BJ (cell line): ENCODE measurements around the gene IGLON5. TPM values are rescaled to one million over a fixed set of nuclear protein-coding genes. Genes with fewer than 3 reads are reported as not detected.

Experiments used
- CTCF ChIA-PET: fragments of 350-600 bp; formaldehyde crosslinking; extraction: SDS; loops from one replicate; lab custom pipeline; 2021; ENCODE audit warnings: antibody characterized with exemption, inconsistent platforms; lab: Yijun Ruan, JAX
- POLR2A ChIA-PET: fragments of 300-600 bp; sonication (Branson Sonifier 250); formaldehyde crosslinking; extraction: SDS; loops from one replicate; lab custom pipeline; 2021; ENCODE audit warnings: antibody characterized with exemption; lab: Charles Lee
- DNase-seq: peaks from one replicate; pipeline ENCODE4 v3.0.0-alpha.2; 2011; ENCODE audit warnings: low read depth
- H3K27me3 ChIP-seq: 2 replicates; pipeline ENCODE4 v1.6.0; 2011; ENCODE audit warnings: low read length; ENCODE audit not compliant: control insufficient read depth, insufficient read depth
- H3K36me3 ChIP-seq: 2 replicates; pipeline ENCODE4 v1.5.1; 2011; ENCODE audit warnings: low read length; ENCODE audit not compliant: control insufficient read depth, insufficient read depth
- H3K4me3 ChIP-seq: 2 replicates; pipeline ENCODE4 v1.5.1; 2011; ENCODE audit warnings: low read depth, mild to moderate bottlenecking, control low read depth, low read length
- CTCF ChIP-seq: IDR thresholded peaks from 2 replicates; pipeline ENCODE4 v1.5.1; 2011; ENCODE audit warnings: low read depth, mild to moderate bottlenecking, control low read depth, inconsistent platforms, low read length, moderate library complexity; ENCODE audit not compliant: insufficient read depth
- polyA plus RNA-seq: library from polyadenylated mRNA; depleted of rRNA; stranded (reverse); fragments of >200 nt; gene quantifications from 2 replicates; pipeline ENCODE4 v1.2.3, GENCODE V29; 2011

Gene IGLON5
- polyA plus RNA-seq, 1 experiment, result not detected

- DNase-seq, result no peak
- ChIA-PET POLR2A (no interaction called here), CTCF (interaction anchor here (0.6 to 1.7 kb wide), 13 partner anchors 13 to 177 kb away, joined by 3 to 7 read pairs (median 3); partner anchors contain the start of gene CLDND2)
- H3K36me3 ChIP-seq, result no peaks in the 10 kb centered on the region
- peak overlapping the region; percentile 65 for H3K4me3 ChIP-seq
- no peaks in the 10 kb centered on the region for H3K27me3 ChIP-seq
- peak; percentile 89 for TF ChIP-seq CTCF
Measured at GRCh38 chr19:51338563-51339312, 27.3 kb downstream of the IGLON5 start.

- CTCF ChIA-PET, result interaction anchor here (0.6 to 1.7 kb wide), 8 partner anchors 26 to 176 kb away, joined by 3 to 6 read pairs (median 4); partner anchors contain the start of gene CLDND2
- no peaks in the 10 kb centered on the region for H3K27me3 ChIP-seq
- no peaks in the 10 kb centered on the region for H3K36me3 ChIP-seq
- DNase-seq, result no peak
- POLR2A ChIA-PET, result interaction anchor here (0.6 kb wide), 5 partner anchors 20 to 350 kb away, joined by 3 to 12 read pairs (median 4); partner anchors contain the start of gene ETFB
- peak overlapping the region; percentile 65 for H3K4me3 ChIP-seq
- no peak for TF ChIP-seq CTCF
Measured at GRCh38 chr19:51339313-51339686, 27.9 kb downstream of the IGLON5 start.

- ChIA-PET POLR2A (interaction anchor here (0.6 kb wide), 5 partner anchors 19 to 349 kb away, joined by 3 to 12 read pairs (median 4); partner anchors contain the start of gene ETFB), CTCF (interaction anchor here (0.6 to 1.7 kb wide), 13 partner anchors 20 to 317 kb away, joined by 3 to 6 read pairs (median 3); partner anchors contain the start of genes CLDND2 and ETFB)
- no peak for TF ChIP-seq CTCF
- H3K27me3 ChIP-seq, result no peaks in the 10 kb centered on the region
- no peaks in the 10 kb centered on the region; the same call in 1 of the 2 replicates for H3K36me3 ChIP-seq
- peak overlapping the region; percentile 65 for H3K4me3 ChIP-seq
- peak; percentile 78 for DNase-seq
Measured at GRCh38 chr19:51339687-51340656, 28.5 kb downstream of the IGLON5 start.

- ChIA-PET POLR2A (no interaction called here), CTCF (interaction anchor here (0.9 to 1.4 kb wide), 7 partner anchors 10 to 316 kb away, joined by 3 to 7 read pairs (median 3); partner anchors contain the start of gene ETFB)
- no peak for TF ChIP-seq CTCF
- DNase-seq, result no peak
- Histone ChIP-seq H3K36me3 (peaks cover 6% of the 10 kb centered on the region), H3K4me3 (no peak overlapping the region), H3K27me3 (no peaks in the 10 kb centered on the region)
Measured at GRCh38 chr19:51341066-51341465, 29.6 kb downstream of the IGLON5 start.
